ENCODE measurements around the gene RPH3AL. TPM values are rescaled to one million over a fixed set of nuclear protein-coding genes. Genes with fewer than 3 reads are reported as not detected.
A peak's percentile ranks its signal among the peaks of the same experiment; 100 is the strongest.

Gene RPH3AL
- total and polyA plus RNA-seq, 10 donors, result 4.8 to 182 (median 49.1) TPM

- peak overlapping the region in 1 of 8 donors; percentile 8 for H3K4me3 ChIP-seq
- peak; percentile 51 for DNase-seq
- intact Hi-C loops (cut with DNase I; ENCODE audit: low total_unique reads), result no loop called here
- no peak for TF ChIP-seq POLR2A (IDR thresholded peaks at IDR 0.05)
- no peak for TF ChIP-seq POLR2AphosphoS5 (IDR thresholded peaks at IDR 0.05)
- TF ChIP-seq, protein P1, sequence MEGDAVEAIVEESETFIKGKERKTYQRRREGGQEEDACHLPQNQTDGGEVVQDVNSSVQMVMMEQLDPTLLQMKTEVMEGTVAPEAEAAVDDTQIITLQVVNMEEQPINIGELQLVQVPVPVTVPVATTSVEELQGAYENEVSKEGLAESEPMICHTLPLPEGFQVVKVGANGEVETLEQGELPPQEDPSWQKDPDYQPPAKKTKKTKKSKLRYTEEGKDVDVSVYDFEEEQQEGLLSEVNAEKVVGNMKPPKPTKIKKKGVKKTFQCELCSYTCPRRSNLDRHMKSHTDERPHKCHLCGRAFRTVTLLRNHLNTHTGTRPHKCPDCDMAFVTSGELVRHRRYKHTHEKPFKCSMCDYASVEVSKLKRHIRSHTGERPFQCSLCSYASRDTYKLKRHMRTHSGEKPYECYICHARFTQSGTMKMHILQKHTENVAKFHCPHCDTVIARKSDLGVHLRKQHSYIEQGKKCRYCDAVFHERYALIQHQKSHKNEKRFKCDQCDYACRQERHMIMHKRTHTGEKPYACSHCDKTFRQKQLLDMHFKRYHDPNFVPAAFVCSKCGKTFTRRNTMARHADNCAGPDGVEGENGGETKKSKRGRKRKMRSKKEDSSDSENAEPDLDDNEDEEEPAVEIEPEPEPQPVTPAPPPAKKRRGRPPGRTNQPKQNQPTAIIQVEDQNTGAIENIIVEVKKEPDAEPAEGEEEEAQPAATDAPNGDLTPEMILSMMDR (IDR thresholded peaks at IDR 0.05 in 8 of 11, conservative IDR thresholded peaks at IDR 0.05 in 3 of 11), result no peak
- peaks cover 0 to 16% (median 0%) of the 10 kb centered on the region in 6 donors for H3K4me1 ChIP-seq
- H3K9me3 ChIP-seq, result peaks cover 0 to 13% (median 8%) of the 10 kb centered on the region in 8 donors
- WGBS, 5 donors, result 22 to 46% (median 32%) methylated on average over 9 of the region's 9 CpGs
- H3K36me3 ChIP-seq, result peaks cover 0 to 5% (median 0%) of the 10 kb centered on the region in 6 donors
- no peaks in the 10 kb centered on the region for H3K27me3 ChIP-seq (replicated peaks in 1 of 7)
- H3K27ac ChIP-seq, result no peak overlapping the region
Observed at GRCh38 chr17:364766-365165, 12.2 kb upstream of the RPH3AL start.

GRCh38 chr17:364308-364707 is 11.7 kb upstream of the RPH3AL start:
- DNase-seq, result peak; percentile 45
- WGBS, 5 donors, result 47 to 76% (median 64%) methylated on average over 8 of the region's 8 CpGs
- Histone ChIP-seq H3K27ac (no peak overlapping the region), H3K4me3 (peak overlapping the region in 1 of 8 donors; percentile 8), H3K4me1 (peaks cover 0 to 16% (median 0%) of the 10 kb centered on the region in 6 donors), H3K36me3 (peaks cover 0 to under 1% (median 0%) of the 10 kb centered on the region in 6 donors), H3K9me3 (peaks cover 0 to 13% (median 8%) of the 10 kb centered on the region in 8 donors), H3K27me3 (replicated peaks in 1 of 7) (no peaks in the 10 kb centered on the region)
- intact Hi-C loops (cut with DNase I; ENCODE audit: low total_unique reads), result no loop called here
- TF ChIP-seq POLR2AphosphoS5 (IDR thresholded peaks at IDR 0.05) (no peak), POLR2A (IDR thresholded peaks at IDR 0.05) (no peak)
- TF ChIP-seq, protein P1 (IDR thresholded peaks at IDR 0.05 in 8 of 11, conservative IDR thresholded peaks at IDR 0.05 in 3 of 11), result no peak

- DNase-seq, result peak; percentile 46
- Histone ChIP-seq H3K27ac (no peak overlapping the region), H3K9me3 (peaks cover 0 to 2% (median 0%) of the 10 kb centered on the region in 8 donors), H3K4me1 (peaks cover 0 to 16% (median 0%) of the 10 kb centered on the region in 6 donors), H3K27me3 (replicated peaks in 1 of 7) (no peaks in the 10 kb centered on the region), H3K36me3 (no peaks in the 10 kb centered on the region), H3K4me3 (no peak overlapping the region)
- intact Hi-C loops (cut with DNase I; ENCODE audit: low total_unique reads), result no loop called here
- WGBS, 5 donors, result 87 to 93% (median 89%) methylated on average over 14 of the region's 14 CpGs
- no peak for TF ChIP-seq POLR2A (IDR thresholded peaks at IDR 0.05)
- no peak for TF ChIP-seq POLR2AphosphoS5 (IDR thresholded peaks at IDR 0.05)
- TF ChIP-seq, protein P1 (IDR thresholded peaks at IDR 0.05 in 8 of 11, conservative IDR thresholded peaks at IDR 0.05 in 3 of 11), result no peak
Observed at GRCh38 chr17:362721-363120, 10.1 kb upstream of the RPH3AL start.

- Histone ChIP-seq H3K4me3 (no peak overlapping the region), H3K27me3 (replicated peaks in 1 of 7) (no peaks in the 10 kb centered on the region), H3K9me3 (no peaks in the 10 kb centered on the region), H3K27ac (no peak overlapping the region), H3K4me1 (peaks cover 0 to 11% (median 0%) of the 10 kb centered on the region in 6 donors), H3K36me3 (no peaks in the 10 kb centered on the region)
- intact Hi-C loops (cut with DNase I; ENCODE audit: low total_unique reads), result no loop called here
- 75 to 80% (median 76%) methylated on average over 19 to 22 of the region's 23 CpGs for WGBS, 5 donors
- peak; percentile 25 for DNase-seq
- no peak for TF ChIP-seq POLR2AphosphoS5 (IDR thresholded peaks at IDR 0.05)
- TF ChIP-seq, protein P1 (IDR thresholded peaks at IDR 0.05 in 8 of 11, conservative IDR thresholded peaks at IDR 0.05 in 3 of 11), result no peak
- TF ChIP-seq POLR2A (IDR thresholded peaks at IDR 0.05), result no peak
Observed at GRCh38 chr17:360092-360750, 7.6 kb upstream of the RPH3AL start.
